GM23248 (cell line): Measurements from ENCODE around the gene DHX38.

ENCODE experiments used
- EZH2 ChIP-seq: fragments of 200-600 bp; sonication (generic); IDR thresholded peaks from 2 replicates; pipeline ENCODE4 v1.6.1; 2018; ENCODE audit warnings: antibody characterized with exemption, mild to moderate bottlenecking; ENCODE audit not compliant: insufficient read depth, poor library complexity, severe bottlenecking
- EZH2phosphoT487 ChIP-seq: fragments of 200-600 bp; sonication (generic); IDR thresholded peaks from 2 replicates; pipeline ENCODE4 v1.6.1; 2018; ENCODE audit warnings: antibody characterized with exemption, moderate library complexity, mild to moderate bottlenecking, low read depth; ENCODE audit not compliant: insufficient read depth

DNA sequence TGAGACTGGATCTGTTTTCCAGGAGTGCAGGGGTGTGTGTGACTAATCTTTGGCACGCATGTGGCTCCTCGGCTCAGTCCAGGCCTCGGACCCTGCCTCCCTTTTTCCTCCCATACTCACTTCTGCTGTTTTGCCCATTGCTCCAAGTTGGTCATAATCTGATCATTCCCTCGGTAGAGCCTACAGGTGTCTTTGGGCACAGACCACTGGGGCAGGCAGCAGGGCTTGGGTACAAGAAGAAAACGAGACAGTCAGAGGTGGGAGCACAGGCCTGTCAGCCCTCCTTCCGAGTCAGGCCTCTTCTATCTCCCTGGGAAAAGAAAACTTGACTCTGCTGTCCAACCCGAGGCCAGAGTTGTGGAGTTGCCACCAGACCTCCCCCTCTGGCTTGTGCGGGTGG is 29.8 kb downstream of the DHX38 start:
- TF ChIP-seq EZH2 (no peak), EZH2phosphoT487 (no peak)
